ENCODE results near the gene UST. TPM values are rescaled to one million over a fixed set of nuclear protein-coding genes. Genes with fewer than 3 reads are reported as not detected.

The UST gene
- total and polyA plus RNA-seq, 3 donors from 2014 or later: 14.9 to 16.0 (median 14.9) TPM

GRCh38 chr6:149025061-149025460 lies 278.2 kb downstream of the UST start:
- no peaks in the 10 kb centered on the region for H3K27me3 ChIP-seq
- intact Hi-C loops (cut with DNase I; ENCODE audit: low total_unique reads): no loop called here
- TF ChIP-seq CTCF (IDR thresholded peaks at IDR 0.05) (no peak), POLR2A (IDR thresholded peaks at IDR 0.05) (no peak)
- no peak overlapping the region for H3K4me3 ChIP-seq
- H3K9me3 ChIP-seq: no peaks in the 10 kb centered on the region
- WGBS, 2 donors: 84 to 90% methylated on average over 2 of the region's 2 CpGs
- no peaks in the 10 kb centered on the region for H3K36me3 ChIP-seq (ENCODE audit: low read depth, missing control alignments)
- H3K4me1 ChIP-seq: no peaks in the 10 kb centered on the region
- no peak overlapping the region for H3K27ac ChIP-seq
- DNase-seq: no peak

- intact Hi-C loops (cut with DNase I; ENCODE audit: low total_unique reads): no loop called here
- Histone ChIP-seq H3K9me3 (no peaks in the 10 kb centered on the region), H3K27me3 (no peaks in the 10 kb centered on the region), H3K4me3 (no peak overlapping the region), H3K27ac (no peak overlapping the region), H3K4me1 (no peaks in the 10 kb centered on the region), H3K36me3 (ENCODE audit: low read depth, missing control alignments) (no peaks in the 10 kb centered on the region)
- 49 to 50% methylated on average over 4 of the region's 4 CpGs for WGBS, 2 donors
- TF ChIP-seq POLR2A (IDR thresholded peaks at IDR 0.05) (no peak), CTCF (IDR thresholded peaks at IDR 0.05) (peak in 2 of 3 experiments; percentile 50 to 71)
- peak; percentile 51 for DNase-seq
Measured at GRCh38 chr6:149026530-149026942, 279.7 kb downstream of the UST start.

GRCh38 chr6:149027484-149027883 lies 280.7 kb downstream of the UST start:
- Histone ChIP-seq H3K36me3 (ENCODE audit: low read depth, missing control alignments) (no peaks in the 10 kb centered on the region), H3K27me3 (no peaks in the 10 kb centered on the region), H3K27ac (no peak overlapping the region), H3K9me3 (no peaks in the 10 kb centered on the region), H3K4me1 (peaks cover 4% of the 10 kb centered on the region), H3K4me3 (no peak overlapping the region)
- TF ChIP-seq CTCF (IDR thresholded peaks at IDR 0.05) (no peak), POLR2A (IDR thresholded peaks at IDR 0.05) (no peak)
- WGBS, 2 donors: 93 to 96% methylated on average over 1 of the region's 1 CpG
- DNase-seq: no peak
- intact Hi-C loops (cut with DNase I; ENCODE audit: low total_unique reads): no loop called here

DNA sequence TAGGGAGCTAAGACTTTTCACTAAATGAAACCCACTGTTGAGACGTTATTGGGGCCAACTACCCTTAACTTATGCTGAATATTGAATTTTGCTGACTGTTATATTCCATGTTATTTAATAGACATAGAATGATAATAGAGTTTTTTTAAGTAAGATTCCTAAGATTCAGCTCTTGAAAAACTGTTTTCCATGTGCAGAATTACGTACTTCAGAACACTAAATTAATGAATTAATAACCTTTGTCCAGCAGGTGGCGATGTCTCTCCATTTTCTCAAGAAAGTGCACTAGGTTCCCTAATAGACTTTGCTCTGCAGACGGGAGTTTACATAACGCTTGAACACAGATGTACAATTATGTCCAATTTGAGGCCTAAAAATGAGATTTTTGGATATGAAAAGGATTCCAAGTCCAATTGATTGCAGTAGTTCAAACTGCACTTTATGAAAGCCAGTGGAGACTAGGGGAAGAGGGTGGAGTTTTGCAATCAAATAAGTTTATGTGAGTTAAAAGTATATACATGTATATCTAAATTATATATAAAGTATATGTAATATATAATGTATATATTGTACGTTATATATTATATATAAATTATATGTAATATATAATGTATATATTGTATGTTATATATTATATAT lies 282.1 kb downstream of the UST start:
- no peak for TF ChIP-seq POLR2A (IDR thresholded peaks at IDR 0.05)
- TF ChIP-seq CTCF (IDR thresholded peaks at IDR 0.05): peak; percentile 80 to 87 (median 85)
- Histone ChIP-seq H3K27me3 (no peaks in the 10 kb centered on the region), H3K4me3 (no peak overlapping the region), H3K4me1 (peaks cover 10% of the 10 kb centered on the region), H3K36me3 (ENCODE audit: low read depth, missing control alignments) (no peaks in the 10 kb centered on the region), H3K27ac (no peak overlapping the region), H3K9me3 (no peaks in the 10 kb centered on the region)
- DNase-seq: peak; percentile 77
- WGBS, 2 donors: 15 to 21% methylated on average over 6 of the region's 6 CpGs
- intact Hi-C loops (cut with DNase I; ENCODE audit: low total_unique reads): no loop called here
